GM12878 (cell line): ENCODE measurements around the gene NCBP2L. TPM values are rescaled to one million over a fixed set of nuclear protein-coding genes. Genes with fewer than 3 reads are reported as not detected.

ENCODE experiments used
- ATAC-seq: fragments of 200-7000 bp; cut with Tn5 transposase; 3 replicates; pipeline ENCODE4 v1.9.1; 2020; ENCODE audit warnings: mild to moderate bottlenecking, moderate library complexity
- BruUV-seq: library from RNA; stranded (reverse); fragments of 400-500 nt; replicated peaks from 2 replicates; lab custom pipeline; 2021; lab: Mats Ljungman, UMichigan
- CTCF ChIA-PET: fragments of 300-600 bp; sonication (Branson Sonifier 250); formaldehyde crosslinking; extraction: SDS; loops from one replicate; lab custom pipeline; 2021; ENCODE audit warnings: inconsistent platforms; lab: Yijun Ruan, JAX
- POLR2A ChIA-PET: fragments of 350-600 bp; formaldehyde crosslinking; extraction: SDS; loops from one replicate; lab custom pipeline; 2021; ENCODE audit warnings: inconsistent platforms; lab: Charles Lee
- RAD21 ChIA-PET: fragments of 300-600 bp; sonication (Branson Sonifier 250); formaldehyde crosslinking; loops from one replicate; lab custom pipeline; 2023; ENCODE audit warnings: antibody characterized with exemption; ENCODE audit not compliant: unreplicated experiment; lab: Charles Lee
- SMC1A ChIA-PET: fragments of 300-600 bp; sonication (Branson Sonifier 250); formaldehyde crosslinking; loops from one replicate; lab custom pipeline; 2023; ENCODE audit not compliant: unreplicated experiment, uncharacterized antibody; lab: Charles Lee
- DNase-seq: peaks from one replicate; pipeline ENCODE4 v3.0.0-alpha.2; 2011; ENCODE audit warnings: low read depth, low spot score
- FAIRE-seq: peaks from 3 replicates; lab custom pipeline; 2011; peaks lifted over from hg19 to GRCh38; lab: Jason Lieb, UNC
- H2AFZ ChIP-seq: 2 replicates; pipeline ENCODE4 v1.6.0; 2011; ENCODE audit warnings: low read depth, low read length, control low read depth; ENCODE audit not compliant: control insufficient read depth
- H3K27ac ChIP-seq: 2 replicates; pipeline ENCODE4 v1.5.1; 2011; ENCODE audit warnings: control low read depth; ENCODE audit not compliant: control insufficient read depth, insufficient read depth
- H3K27me3 ChIP-seq, 2 experiments: replicated peaks in 1 of 2; 2 replicates each; pipeline versions ENCODE4 v1.6.0 to v1.6.1; 2011; ENCODE audit warnings: low read length in 1 of 2; ENCODE audit not compliant: control insufficient read depth in 2 of 2, insufficient read depth in 2 of 2
- H3K36me3 ChIP-seq, 2 experiments: 2 replicates each; pipeline ENCODE4 v1.5.1; 2011; ENCODE audit warnings: low read length in 1 of 2; ENCODE audit not compliant: control insufficient read depth in 2 of 2, insufficient read depth in 2 of 2
- H3K4me1 ChIP-seq: 2 replicates; pipeline ENCODE4 v1.6.1; 2011; ENCODE audit warnings: mild to moderate bottlenecking, low read length, moderate library complexity, mixed read lengths; ENCODE audit not compliant: control insufficient read depth, insufficient read depth
- H3K4me2 ChIP-seq: 2 replicates; pipeline ENCODE4 v1.6.0; 2011; ENCODE audit warnings: control low read depth; ENCODE audit not compliant: control insufficient read depth, insufficient read depth
- H3K4me3 ChIP-seq: fragments of 200-600 bp; sonication (generic); 2 replicates; pipeline ENCODE4 v1.5.1; 2016
- H3K79me2 ChIP-seq: 2 replicates; pipeline ENCODE4 v1.6.0; 2011; ENCODE audit warnings: low read length; ENCODE audit not compliant: control insufficient read depth, insufficient read depth
- H3K9ac ChIP-seq: 2 replicates; pipeline ENCODE4 v1.8.0; 2011; ENCODE audit warnings: low read length, control low read depth, mixed read lengths; ENCODE audit not compliant: control insufficient read depth, insufficient read depth
- H3K9me3 ChIP-seq: replicated peaks from 3 replicates; pipeline ENCODE4 v1.5.1; 2011; ENCODE audit warnings: mild to moderate bottlenecking, low read length; ENCODE audit not compliant: control insufficient read depth, insufficient read depth
- H4K20me1 ChIP-seq: 2 replicates; pipeline ENCODE4 v1.6.0; 2011; ENCODE audit not compliant: control insufficient read depth, insufficient read depth
- ASH2L ChIP-seq: fragments of 300-600, 200-600 bp; sonication (generic); IDR thresholded peaks from 2 replicates; pipeline ENCODE4 v1.6.1; 2017; ENCODE audit warnings: low read depth, mild to moderate bottlenecking, borderline replicate concordance
- CREB1 ChIP-seq: IDR thresholded peaks from 2 replicates; pipeline ENCODE4 v1.6.1; 2012; ENCODE audit warnings: low read depth, mild to moderate bottlenecking, inconsistent platforms
- EED ChIP-seq: sonication (generic); IDR thresholded peaks from 2 replicates; pipeline ENCODE4 v1.6.1; 2016; ENCODE audit warnings: antibody characterized with exemption, low read depth
- IKZF2 ChIP-seq, 2 experiments: fragments of 450-650 bp; IDR thresholded peaks; 2 replicates each; pipeline ENCODE4 v1.6.1; 2017; ENCODE audit warnings: mild to moderate bottlenecking in 2 of 2, moderate library complexity in 2 of 2
- MYB ChIP-seq: fragments of 150-350 bp; IDR thresholded peaks from 2 replicates; pipeline ENCODE4 v1.6.1; 2014; ENCODE audit warnings: mild to moderate bottlenecking, low read depth, low read length, borderline replicate concordance
- NR2C1 ChIP-seq: fragments of 450-650 bp; IDR thresholded peaks from 2 replicates; pipeline ENCODE4 v1.6.1; 2017; ENCODE audit warnings: antibody characterized with exemption, mild to moderate bottlenecking, moderate library complexity
- NR2F1 ChIP-seq: fragments of 450-650 bp; conservative IDR thresholded peaks from 2 replicates; pipeline ENCODE4 v1.6.1; 2017; ENCODE audit warnings: mild to moderate bottlenecking
- NRF1 ChIP-seq: conservative IDR thresholded peaks from 2 replicates; pipeline ENCODE4 v1.6.1; 2011; ENCODE audit warnings: mild to moderate bottlenecking, low read depth, low read length, improper control_type of control experiment
- SMARCA5 ChIP-seq: fragments of 450-650 bp; IDR thresholded peaks from 2 replicates; pipeline ENCODE4 v1.6.1; 2017; ENCODE audit warnings: mild to moderate bottlenecking
- ZNF24 ChIP-seq: fragments of 450-650 bp; IDR thresholded peaks from 2 replicates; pipeline ENCODE4 v1.6.1; 2017; ENCODE audit warnings: antibody characterized with exemption, mild to moderate bottlenecking
- WGBS: methylation state at CpG from one replicate; pipeline ENCODE4 v1.1.6; 2016; ENCODE audit warnings: low lambda C conversion rate; ENCODE audit not compliant: insufficient replicate concordance, insufficient coverage; ENCODE audit errors: missing lambda C conversion rate; 5-methylcytosine and 5-hydroxymethylcytosine counted together
- in situ Hi-C: fragments of 300-500 bp; cut with MboI; formaldehyde crosslinking; loops from 9 replicates; pipeline ENCODE4 v1.14.3; 2018; ENCODE audit warnings: mixed read lengths
- intact Hi-C: fragments of 100-400 bp; cut with micrococcal nuclease; formaldehyde crosslinking; loops from one replicate; pipeline ENCODE4 v1.14.2; 2022; ENCODE audit not compliant: unreplicated experiment
- polyA plus RNA-seq, 11 experiments: library from polyadenylated mRNA; depleted of rRNA in 4 of 11; unstranded in 6 of 11; stranded (reverse) in 5 of 11; fragments of >200 nt; fragmentation: Nextera tagmentation in 4 of 11; fragmentation: Illumina TruSeq in 1 of 11; extraction: Ambion mirVana in 4 of 11; extraction: Trizol in 1 of 11; gene quantifications; 1 replicate in 1 of 11; 2 replicates in 10 of 11; pipeline versions ENCODE4 v1.2.1 to v1.2.3, GENCODE V29; 2011 to 2016; ENCODE audit warnings: inconsistent platforms in 2 of 11, missing spikeins in 2 of 11, low read depth in 1 of 11
- total RNA-seq, 4 experiments: library from RNA; depleted of rRNA in 3 of 4; stranded (reverse); fragments of >200 nt in 3 of 4; fragmentation: Illumina TruSeq in 1 of 4; extraction: Trizol in 1 of 4; gene quantifications; 2 replicates each; pipeline versions ENCODE4 v1.2.1 to v1.2.3, GENCODE V29; 2013 to 2021
- TF ChIP-seq, protein P1 (sequence below): IDR thresholded peaks from 2 replicates; pipeline ENCODE4 v1.6.1; 2011; ENCODE audit warnings: low read depth, low read length, improper control_type of control experiment, borderline replicate concordance
- TF ChIP-seq, protein P2 (sequence below): IDR thresholded peaks from 2 replicates; pipeline ENCODE4 v1.6.1; 2011; ENCODE audit warnings: low read depth, mild to moderate bottlenecking, low read length, moderate library complexity, borderline replicate concordance; ENCODE audit errors: extremely low read depth

The NCBP2L gene
- total and polyA plus RNA-seq, 10 of the 15 experiments (the other 5 are each of a cell fraction or from before 2014, with no cell fraction given) = not detected

DNA sequence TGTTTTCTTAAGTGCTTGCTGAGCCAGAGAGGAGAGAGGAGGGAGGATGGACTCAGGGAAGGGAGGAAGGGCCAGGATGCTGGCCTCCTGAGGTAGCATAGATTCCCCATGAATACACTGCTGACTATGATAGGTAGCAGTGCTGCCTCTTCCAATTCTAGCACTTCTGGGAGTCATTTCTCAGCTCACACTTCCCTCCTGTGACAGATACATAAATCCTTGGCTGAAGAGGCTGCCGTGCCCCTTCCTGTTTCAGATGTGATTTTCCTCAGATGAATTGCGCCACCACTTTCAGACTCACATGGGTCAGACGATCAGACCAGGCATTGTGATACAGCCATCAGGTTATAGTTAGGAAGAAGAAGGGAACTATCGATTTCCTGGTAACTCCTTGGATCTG is 24.3 kb upstream of the NCBP2L start (continued):
- TF ChIP-seq SMARCA5 (no peak), CREB1 (no peak), MYB (no peak), ASH2L (no peak), NR2C1 (no peak)
- TF ChIP-seq, protein P1, sequence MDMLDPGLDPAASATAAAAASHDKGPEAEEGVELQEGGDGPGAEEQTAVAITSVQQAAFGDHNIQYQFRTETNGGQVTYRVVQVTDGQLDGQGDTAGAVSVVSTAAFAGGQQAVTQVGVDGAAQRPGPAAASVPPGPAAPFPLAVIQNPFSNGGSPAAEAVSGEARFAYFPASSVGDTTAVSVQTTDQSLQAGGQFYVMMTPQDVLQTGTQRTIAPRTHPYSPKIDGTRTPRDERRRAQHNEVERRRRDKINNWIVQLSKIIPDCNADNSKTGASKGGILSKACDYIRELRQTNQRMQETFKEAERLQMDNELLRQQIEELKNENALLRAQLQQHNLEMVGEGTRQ = no peak
- TF ChIP-seq, protein P2, sequence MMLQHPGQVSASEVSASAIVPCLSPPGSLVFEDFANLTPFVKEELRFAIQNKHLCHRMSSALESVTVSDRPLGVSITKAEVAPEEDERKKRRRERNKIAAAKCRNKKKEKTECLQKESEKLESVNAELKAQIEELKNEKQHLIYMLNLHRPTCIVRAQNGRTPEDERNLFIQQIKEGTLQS = no peak

DNA sequence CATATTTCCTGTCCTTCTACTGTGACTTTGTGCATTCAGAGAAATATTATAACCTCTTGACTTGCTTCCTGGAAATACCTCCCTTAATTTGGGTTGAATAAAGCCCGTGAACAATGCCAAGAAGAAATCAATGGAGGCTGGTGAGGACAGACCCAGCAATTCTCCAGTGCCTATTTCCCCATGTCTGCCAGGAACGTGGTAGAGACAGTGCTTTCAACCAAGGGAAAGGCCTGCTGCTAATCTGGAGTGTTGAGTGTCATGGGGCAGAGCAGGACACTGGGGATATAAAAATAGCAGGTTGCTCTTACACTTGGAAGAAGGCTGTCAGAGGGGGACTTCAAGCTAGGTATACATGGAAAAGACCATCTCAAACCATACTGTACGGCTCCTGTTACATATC is 21.8 kb upstream of the NCBP2L start:
- DNase-seq = no peak

More for the DNA sequence above, 21.8 kb upstream of the NCBP2L start:
- ATAC-seq = no peak
- intact Hi-C loops (no loop called here), in situ Hi-C loops (no loop called here)
- Histone ChIP-seq H4K20me1 (no peaks in the 10 kb centered on the region), H3K9ac (no peak overlapping the region), H3K4me2 (no peak overlapping the region), H3K4me3 (no peak overlapping the region), H3K4me1 (no peaks in the 10 kb centered on the region), H3K27me3 (no peaks in the 10 kb centered on the region), H2AFZ (no peak overlapping the region), H3K36me3 (no peaks in the 10 kb centered on the region), H3K27ac (no peak overlapping the region), H3K79me2 (no peaks in the 10 kb centered on the region), H3K9me3 (no peaks in the 10 kb centered on the region)
- TF ChIP-seq IKZF2 (IDR thresholded peaks at IDR 0.05) (no peak), ZNF24 (no peak), EED (no peak), ASH2L (no peak), NR2F1 (no peak), NRF1 (no peak)
- ChIA-PET CTCF (no interaction called here), SMC1A (interaction anchor here (1.0 kb wide), 1 partner anchor 83 kb away, joined by 3 read pairs; no protein-coding TSS in a partner anchor), POLR2A (no interaction called here), RAD21 (no interaction called here)
- FAIRE-seq = no peak
- WGBS = 10% methylated on average over 3 of the region's 3 CpGs
- no TSS peak for BruUV-seq
